Retinal pigment epithelial cell (primary cell): ENCODE measurements around the gene FAM83F.
"Not testable (repeated sequence)": the region's sequence is repeated elsewhere in the genome, so short reads cannot be mapped to it uniquely, and the experiment has no call there.

Source experiments
- DNase-seq: peaks from one replicate; pipeline ENCODE4 v3.0.0-alpha.2; 2010; ENCODE audit warnings: low read depth
- H3K4me3 ChIP-seq: 2 replicates; pipeline ENCODE4 v1.5.1; 2011; ENCODE audit warnings: mild to moderate bottlenecking, low read length, control low read depth, moderate library complexity
- CTCF ChIP-seq: conservative IDR thresholded peaks from 2 replicates; pipeline ENCODE4 v1.5.1; 2011; ENCODE audit warnings: low read depth, low read length, control low read depth, inconsistent platforms

FAM83F gene

GRCh38 chr22:39994566-39995392, at the start of gene FAM83F:
FAM83F (plus strand) TSS chr22:39994954; CDS start chr22:39995043, 89 bp downstream.
- H3K4me3 ChIP-seq, result peak within 1 kb of the TSS; percentile 3
- no peak for TF ChIP-seq CTCF
- no peak for DNase-seq

GRCh38 chr22:39946126-39946502, 48.6 kb upstream of the FAM83F start:
- DNase-seq, result no peak

GRCh38 chr22:39946503-39947219, 48.1 kb upstream of the FAM83F start:
- DNase-seq, result no peak
- TF ChIP-seq CTCF, result no peak

More at GRCh38 chr22:39946126-39946502, 48.6 kb upstream of the FAM83F start:
- no peak for TF ChIP-seq CTCF
- H3K4me3 ChIP-seq, result no peak overlapping the region

GRCh38 chr22:39947220-39948216, 47.2 kb upstream of the FAM83F start:
- TF ChIP-seq CTCF, result no peak
- no peak for DNase-seq
- no peak overlapping the region for H3K4me3 ChIP-seq

More at GRCh38 chr22:39946503-39947219, 48.1 kb upstream of the FAM83F start:
- no peak overlapping the region for H3K4me3 ChIP-seq

GRCh38 chr22:39949964-39950737, 44.6 kb upstream of the FAM83F start:
- no peak overlapping the region for H3K4me3 ChIP-seq
- no peak for DNase-seq
- TF ChIP-seq CTCF, result no peak

- not testable (repeated sequence) for DNase-seq
Observed at GRCh38 chr22:39951603-39952293, 43.0 kb upstream of the FAM83F start.

More at GRCh38 chr22:39951603-39952293, 43.0 kb upstream of the FAM83F start:
- H3K4me3 ChIP-seq, result not testable (repeated sequence)
